HFF-Myc (cell line): ENCODE measurements around the gene CYB561D1.

Source experiments
- DNase-seq: peaks from one replicate; pipeline ENCODE4 v3.0.0-alpha.2; 2011; ENCODE audit warnings: low read depth; ENCODE audit errors: extremely low read depth
- H3K4me3 ChIP-seq: replicated peaks from 2 replicates; pipeline ENCODE4 v1.5.1; 2011; ENCODE audit warnings: low read depth, mild to moderate bottlenecking, control low read depth, low read length
- CTCF ChIP-seq: IDR thresholded peaks from 2 replicates; pipeline ENCODE4 v1.5.1; 2012; ENCODE audit warnings: mild to moderate bottlenecking, low read depth, low read length, control low read depth; ENCODE audit errors: missing control alignments

Gene CYB561D1

GRCh38 chr1:109508873-109509175 lies 14.9 kb downstream of the CYB561D1 start:
- H3K4me3 ChIP-seq: peak overlapping the region; percentile 46
- DNase-seq: no peak
- no peak for TF ChIP-seq CTCF

GRCh38 chr1:109509176-109510134 lies 15.6 kb downstream of the CYB561D1 start, which contains the start of gene AMIGO1:
Gene AMIGO1, minus strand, starts transcription at chr1:109509727. Its CDS starts 815 bp downstream, at chr1:109508912.
- DNase-seq: no peak
- H3K4me3 ChIP-seq: peak within 1 kb of the TSS; percentile 46
- TF ChIP-seq CTCF: no peak

- no peak for DNase-seq
- H3K4me3 ChIP-seq: no peak overlapping the region
- no peak for TF ChIP-seq CTCF
These were observed 19.3 kb downstream of the CYB561D1 start for GRCh38 chr1:109513110-109513710.

GRCh38 chr1:109514846-109515245 lies 21.0 kb downstream of the CYB561D1 start:
- H3K4me3 ChIP-seq: no peak overlapping the region
- no peak for DNase-seq
- TF ChIP-seq CTCF: no peak

GRCh38 chr1:109516872-109517271 lies 23.0 kb downstream of the CYB561D1 start:
- TF ChIP-seq CTCF: no peak

GRCh38 chr1:109517337-109517736 lies 23.4 kb downstream of the CYB561D1 start:
- no peak for TF ChIP-seq CTCF
- no peak overlapping the region for H3K4me3 ChIP-seq
- DNase-seq: no peak

More at GRCh38 chr1:109516872-109517271, 23.0 kb downstream of the CYB561D1 start:
- no peak overlapping the region for H3K4me3 ChIP-seq
- peak; percentile 82 for DNase-seq
